Lower leg skin (tissue), 4 donors: Measurements from ENCODE around the gene CCDC70. TPM values are rescaled to one million over a fixed set of nuclear protein-coding genes. Genes with fewer than 3 reads are reported as not detected.

ENCODE experiments used
- DNase-seq, 2 donors: peaks; one replicate each; pipeline ENCODE4 v3.0.0-alpha.2; 2019; ENCODE audit warnings: low spot score in 2 of 2
- H3K4me3 ChIP-seq: fragments of 200-600 bp; sonication (generic); 2 replicates; pipeline ENCODE4 v1.5.1; 2017; ENCODE audit warnings: mild to moderate bottlenecking, low read depth; ENCODE audit not compliant: poor library complexity, severe bottlenecking
- CTCF ChIP-seq, 3 donors: fragments of 450-650 bp; IDR thresholded peaks; one replicate each; pipeline ENCODE4 v1.5.1; 2016; ENCODE audit warnings: antibody characterized with exemption in 3 of 3, mild to moderate bottlenecking in 3 of 3, moderate library complexity in 2 of 3
- POLR2A ChIP-seq, 2 donors: fragments of 450-650 bp; IDR thresholded peaks; one replicate each; pipeline ENCODE4 v1.6.1; 2016 to 2017; ENCODE audit warnings: antibody characterized with exemption in 2 of 2, mild to moderate bottlenecking in 1 of 2, moderate library complexity in 1 of 2
- WGBS, 2 donors: methylation state at CpG; one replicate each; pipeline ENCODE4 v1.1.5; 2018; 5-methylcytosine and 5-hydroxymethylcytosine counted together
- intact Hi-C: fragments of 100-400 bp; cut with DNase I; formaldehyde crosslinking; loops from one replicate; pipeline ENCODE4 v1.15.0; 2023; ENCODE audit warnings: low total_unique reads
- total RNA-seq, 4 donors: library from RNA; depleted of rRNA; stranded (reverse); fragments of >200 nt; gene quantifications; one replicate each; pipeline ENCODE4 v1.1.0, GENCODE V29; 2016

The CCDC70 gene
- total RNA-seq, 4 donors from 2014 or later, result not detected

GRCh38 chr13:51817717-51818116 is 44.1 kb upstream of the CCDC70 start:
- DNase-seq, result no peak
- TF ChIP-seq POLR2A (IDR thresholded peaks at IDR 0.05), result no peak
- TF ChIP-seq CTCF (IDR thresholded peaks at IDR 0.05), result no peak
- intact Hi-C loops, result no loop called here
- 84 to 89% methylated on average over 8 of the region's 8 CpGs for WGBS, 2 donors
- H3K4me3 ChIP-seq, result no peak overlapping the region

GRCh38 chr13:51818276-51818675 is 43.5 kb upstream of the CCDC70 start:
- TF ChIP-seq CTCF (IDR thresholded peaks at IDR 0.05) (no peak), POLR2A (IDR thresholded peaks at IDR 0.05) (no peak)
- no peak for DNase-seq
- intact Hi-C loops, result no loop called here
- whole genome bisulfite sequencing, 2 donors, result 89 to 98% methylated on average over 4 of the region's 4 CpGs
- H3K4me3 ChIP-seq, result no peak overlapping the region

DNA sequence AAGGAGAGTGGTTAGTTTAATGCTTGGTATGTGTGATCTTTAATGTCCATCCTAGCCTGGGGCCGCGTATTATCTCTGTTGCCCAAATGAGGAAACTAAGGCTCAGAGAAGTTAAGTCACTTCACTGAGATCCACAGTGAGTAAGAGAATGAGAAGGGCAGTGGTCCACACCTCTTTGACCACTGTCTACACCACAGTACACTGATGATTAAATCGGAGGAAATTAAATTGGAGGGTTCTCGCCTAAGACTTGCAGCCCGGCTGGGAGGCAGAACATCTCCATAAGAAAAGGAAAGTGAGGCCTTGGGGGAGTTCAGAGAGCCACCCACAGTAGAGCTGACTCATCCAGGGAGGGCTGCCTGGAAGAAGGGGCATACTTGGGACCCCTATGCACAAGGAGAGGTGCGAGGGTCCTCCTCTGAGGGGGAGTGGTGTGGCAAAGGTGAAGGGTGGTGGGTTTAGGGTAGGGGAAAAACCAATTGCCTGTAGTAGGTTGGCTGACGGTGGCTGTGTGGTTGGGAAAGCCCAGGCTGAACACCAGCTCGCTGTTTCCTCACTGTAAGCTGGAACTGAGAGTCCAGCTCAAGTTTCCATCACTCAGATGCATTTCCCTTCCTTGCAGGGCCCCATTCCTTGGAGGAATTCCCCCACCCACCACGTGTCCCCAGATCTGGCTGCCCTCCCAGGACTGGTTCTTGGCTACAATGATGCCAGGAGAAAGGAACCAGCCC is 42.8 kb upstream of the CCDC70 start:
- intact Hi-C loops, result no loop called here
- DNase-seq, result no peak
- no peak overlapping the region for H3K4me3 ChIP-seq
- 68 to 69% methylated on average over 9 of the region's 9 CpGs for WGBS, 2 donors
- TF ChIP-seq CTCF (IDR thresholded peaks at IDR 0.05) (no peak), POLR2A (IDR thresholded peaks at IDR 0.05) (no peak)

GRCh38 chr13:51819544-51819943 is 42.2 kb upstream of the CCDC70 start:
- no peak for DNase-seq
- intact Hi-C loops, result no loop called here
- TF ChIP-seq CTCF (IDR thresholded peaks at IDR 0.05) (no peak), POLR2A (IDR thresholded peaks at IDR 0.05) (no peak)
- H3K4me3 ChIP-seq, result no peak overlapping the region
- 84 to 86% methylated on average over 3 of the region's 3 CpGs for WGBS, 2 donors

- H3K4me3 ChIP-seq, result no peak overlapping the region
- DNase-seq, result no peak
- WGBS, 2 donors, result 82 to 84% methylated on average over 4 of the region's 4 CpGs
- intact Hi-C loops, result no loop called here
- TF ChIP-seq CTCF (IDR thresholded peaks at IDR 0.05), result no peak
- TF ChIP-seq POLR2A (IDR thresholded peaks at IDR 0.05), result no peak
Observed at GRCh38 chr13:51820016-51820597, 41.7 kb upstream of the CCDC70 start.
